ENCODE measurements around the gene PPA1. TPM values are rescaled to one million over a fixed set of nuclear protein-coding genes. Genes with fewer than 3 reads are reported as not detected.
"Not testable (repeated sequence)": the region's sequence is repeated elsewhere in the genome, so short reads cannot be mapped to it uniquely, and the experiment has no call there.

Gene PPA1
- total RNA-seq, 1 experiment from 2014 or later = 182 TPM

DNA sequence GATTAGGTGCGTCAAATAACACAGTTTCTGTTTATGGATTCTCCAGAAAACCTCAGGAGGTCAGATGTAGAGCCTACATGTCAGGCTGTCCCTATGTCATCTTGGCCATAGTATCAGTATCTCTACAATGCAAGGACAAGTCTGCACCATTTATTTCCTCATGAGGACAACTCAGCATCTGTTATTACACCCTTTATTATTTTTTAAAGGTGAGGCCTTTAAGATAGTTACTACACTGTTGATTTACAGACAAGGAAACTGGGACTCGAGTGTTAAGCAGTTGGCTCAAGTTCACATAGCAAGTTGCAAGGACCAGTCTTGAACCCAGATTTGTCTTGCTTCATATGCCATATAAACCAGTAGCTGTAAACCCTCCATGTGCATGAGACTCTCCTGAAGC is 23.2 kb upstream of the PPA1 start:
- no peak for DNase-seq (ENCODE audit: low read depth)
- in situ Hi-C loops (cut with HindIII; ENCODE audit: low pct_unique_long_range_greater_than_20kb, low sequenced_read_pairs) = no loop called here

GRCh38 chr10:70255329-70256299 is 22.4 kb upstream of the PPA1 start:
- no peak for DNase-seq (ENCODE audit: low read depth)

GRCh38 chr10:70254778-70255328 is 21.6 kb upstream of the PPA1 start:
- in situ Hi-C loops (cut with HindIII; ENCODE audit: low pct_unique_long_range_greater_than_20kb, low sequenced_read_pairs) = no loop called here
- DNase-seq (ENCODE audit: low read depth) = no peak

More at GRCh38 chr10:70255329-70256299, 22.4 kb upstream of the PPA1 start:
- in situ Hi-C loops (cut with HindIII; ENCODE audit: low pct_unique_long_range_greater_than_20kb, low sequenced_read_pairs) = no loop called here

GRCh38 chr10:70253878-70254765 is 20.9 kb upstream of the PPA1 start:
- no peak for DNase-seq (ENCODE audit: low read depth)
- in situ Hi-C loops (cut with HindIII; ENCODE audit: low pct_unique_long_range_greater_than_20kb, low sequenced_read_pairs) = no loop called here

- in situ Hi-C loops (cut with HindIII; ENCODE audit: low pct_unique_long_range_greater_than_20kb, low sequenced_read_pairs) = no loop called here
- DNase-seq (ENCODE audit: low read depth) = no peak
Observed at GRCh38 chr10:70250961-70251680, 17.9 kb upstream of the PPA1 start.

DNA sequence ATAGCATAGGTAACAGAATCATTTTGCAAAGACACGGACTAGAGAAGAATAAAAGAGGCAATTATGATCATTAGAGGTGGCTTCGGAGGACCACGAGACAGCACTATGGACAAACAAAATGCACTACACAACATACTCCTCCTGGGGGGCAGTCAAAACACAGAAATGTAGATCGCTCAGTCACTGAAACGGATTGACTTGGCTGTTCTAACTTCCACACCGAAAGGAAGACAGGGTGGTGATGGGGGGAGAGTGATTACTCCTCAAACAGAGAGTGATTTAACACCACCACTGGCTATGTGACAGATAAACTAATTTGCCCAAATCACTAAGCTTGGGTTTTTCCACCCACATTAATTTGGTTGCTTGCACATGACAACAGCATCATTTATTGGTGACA is 14.1 kb upstream of the PPA1 start:
- in situ Hi-C loops (cut with HindIII; ENCODE audit: low pct_unique_long_range_greater_than_20kb, low sequenced_read_pairs) = no loop called here

DNA sequence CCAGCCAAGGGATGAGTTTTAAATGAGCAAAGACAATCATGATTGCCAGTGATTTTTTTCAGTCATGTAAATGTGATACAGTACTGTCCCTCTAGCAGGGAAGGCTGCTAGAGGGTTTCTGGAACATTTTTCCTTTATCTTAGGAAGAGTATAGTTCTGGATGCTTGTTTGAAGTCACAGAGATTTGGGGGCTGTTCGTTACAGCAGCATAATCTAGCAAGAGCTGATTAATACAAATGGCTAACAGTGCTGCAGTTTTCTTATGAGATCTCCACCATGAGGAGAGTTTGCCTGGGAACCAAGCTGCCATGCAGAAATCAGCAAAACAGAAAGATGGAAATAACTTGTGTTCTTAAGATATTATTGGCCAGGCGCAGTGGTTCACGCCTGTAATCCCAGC is 7.9 kb upstream of the PPA1 start:
- in situ Hi-C loops (cut with HindIII; ENCODE audit: low pct_unique_long_range_greater_than_20kb, low sequenced_read_pairs) = no loop called here
- no peak for DNase-seq (ENCODE audit: low read depth)

More for the DNA sequence above, 14.1 kb upstream of the PPA1 start:
- no peak for DNase-seq (ENCODE audit: low read depth)

DNA sequence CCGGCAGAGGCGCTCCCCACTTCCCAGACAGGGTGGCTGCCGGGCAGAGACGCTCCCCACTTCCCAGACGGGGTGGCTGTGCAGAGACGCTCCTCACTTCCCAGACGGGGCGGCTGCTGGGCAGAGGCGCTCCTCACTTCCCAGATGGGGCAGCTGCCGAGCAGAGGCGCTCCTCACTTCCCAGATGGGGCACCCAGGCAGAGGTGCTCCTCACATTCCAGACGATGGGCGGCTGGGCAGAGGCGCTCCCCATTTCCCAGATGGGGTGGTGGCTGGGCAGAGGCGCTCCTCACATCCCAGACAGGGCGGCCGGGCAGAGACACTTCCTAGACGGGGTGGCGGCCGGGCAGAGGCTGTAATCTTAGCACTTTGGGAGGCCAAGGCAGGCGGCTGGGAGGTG is 6.8 kb upstream of the PPA1 start:
- DNase-seq (ENCODE audit: low read depth); in situ Hi-C loops (cut with HindIII; ENCODE audit: low pct_unique_long_range_greater_than_20kb, low sequenced_read_pairs): not testable (repeated sequence)

DNA sequence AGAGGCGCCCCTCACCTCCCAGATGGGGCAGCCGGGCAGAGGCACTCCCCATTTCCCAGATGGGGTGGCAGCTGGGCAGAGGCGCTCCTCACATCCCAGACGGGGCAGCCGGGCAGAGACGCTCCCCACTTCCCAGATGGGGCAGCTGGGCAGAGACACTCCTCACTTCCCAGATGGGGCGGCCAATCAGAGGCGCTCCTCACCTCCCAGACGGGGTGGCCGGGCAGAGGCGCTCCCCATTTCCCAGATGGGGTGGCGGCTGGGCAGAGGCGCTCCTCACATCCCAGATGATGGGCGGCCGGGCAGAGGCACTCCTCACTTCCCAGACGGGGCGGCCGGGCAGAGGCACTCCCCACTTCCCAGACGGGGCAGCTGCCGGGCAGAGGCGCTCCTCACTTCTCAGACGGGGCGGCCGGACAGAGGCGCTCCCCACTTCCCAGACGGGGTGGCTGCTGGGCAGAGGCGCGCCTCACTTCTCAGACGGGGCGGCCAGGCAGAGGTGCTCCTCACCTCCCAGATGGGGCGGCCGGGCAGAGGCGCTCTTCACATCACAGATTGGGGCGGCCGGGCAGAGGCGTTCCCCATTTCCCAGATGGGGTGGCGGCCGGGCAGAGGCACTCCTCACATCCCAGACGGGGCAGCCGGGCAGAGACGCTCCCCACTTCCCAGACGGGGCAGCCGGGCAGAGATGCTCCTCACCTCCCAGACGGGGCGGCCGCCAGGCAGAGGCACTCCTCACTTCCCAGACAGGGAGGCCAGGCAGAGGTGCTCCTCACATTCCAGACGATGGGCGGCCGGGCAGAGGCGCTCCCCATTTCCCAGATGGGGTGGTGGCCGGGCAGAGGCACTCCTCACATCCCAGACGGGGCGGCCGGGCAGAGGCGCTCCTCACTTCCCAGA is 6.1 kb upstream of the PPA1 start:
- DNase-seq (ENCODE audit: low read depth); in situ Hi-C loops (cut with HindIII; ENCODE audit: low pct_unique_long_range_greater_than_20kb, low sequenced_read_pairs): not testable (repeated sequence)

DNA sequence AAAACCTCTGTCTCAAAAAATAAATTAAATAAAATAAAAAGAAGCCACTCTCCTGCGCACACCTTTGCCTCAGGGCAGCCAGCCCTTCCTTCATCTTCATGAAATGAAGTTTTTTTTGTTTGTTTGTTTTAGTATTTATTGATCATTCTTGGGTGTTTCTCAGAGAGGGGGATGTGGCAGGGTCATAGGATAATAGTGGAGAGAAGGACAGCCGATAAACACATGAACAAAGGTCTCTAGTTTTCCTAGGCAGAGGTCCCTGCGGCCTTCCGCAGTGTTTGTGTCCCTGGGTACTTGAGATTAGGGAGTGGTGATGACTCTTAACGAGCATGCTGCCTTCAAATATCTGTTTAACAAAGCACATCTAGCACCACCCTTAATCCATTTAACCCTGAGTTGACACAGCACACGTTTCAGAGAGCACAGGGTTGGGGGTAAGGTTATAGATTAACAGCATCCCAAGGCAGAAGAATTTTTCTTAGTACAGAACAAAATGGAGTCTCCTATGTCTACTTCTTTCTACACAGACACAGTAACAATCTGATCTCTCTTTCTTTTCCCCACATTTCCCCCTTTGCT is 4.8 kb upstream of the PPA1 start:
- in situ Hi-C loops (cut with HindIII; ENCODE audit: low pct_unique_long_range_greater_than_20kb, low sequenced_read_pairs); DNase-seq (ENCODE audit: low read depth): not testable (repeated sequence)

DNA sequence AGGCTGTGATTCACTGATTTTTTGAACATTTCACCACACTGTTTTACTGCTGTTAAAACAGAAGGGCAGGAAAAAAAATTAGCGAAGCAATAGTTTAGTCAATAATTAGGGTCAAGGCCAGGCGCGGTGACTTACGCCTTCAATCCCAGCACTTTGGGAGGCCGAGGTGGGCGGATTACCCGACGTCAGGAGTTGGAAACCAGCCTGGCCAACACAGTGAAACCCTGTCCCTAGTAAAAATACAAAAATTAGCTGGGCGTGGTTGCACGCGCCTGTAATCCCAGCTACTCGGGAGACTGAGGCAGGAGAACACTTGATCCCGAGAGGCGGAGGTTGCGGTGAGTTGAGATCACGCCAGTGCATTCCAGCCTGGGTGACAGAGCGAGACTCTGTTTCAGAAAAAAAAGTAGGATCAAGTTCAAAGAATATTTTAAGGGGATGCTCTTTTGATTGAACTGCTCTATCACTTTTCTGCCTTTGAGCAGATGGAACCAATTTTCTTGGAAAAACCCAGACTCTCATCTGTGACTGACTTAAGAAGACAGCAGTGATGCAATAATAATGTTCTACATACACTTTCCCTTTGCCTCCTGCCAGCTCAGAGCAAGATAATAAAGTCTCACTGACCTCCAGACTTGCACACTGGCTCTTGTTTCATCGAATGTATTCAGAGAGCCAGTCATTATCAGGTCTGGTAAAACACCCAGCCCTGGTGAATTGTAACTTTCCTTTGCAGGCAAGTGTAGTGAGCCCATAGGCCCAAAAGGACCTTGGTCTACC is 1.6 kb upstream of the PPA1 start:
- in situ Hi-C loops (cut with HindIII; ENCODE audit: low pct_unique_long_range_greater_than_20kb, low sequenced_read_pairs) = no loop called here
- DNase-seq (ENCODE audit: low read depth) = no peak

- in situ Hi-C loops (cut with HindIII; ENCODE audit: low pct_unique_long_range_greater_than_20kb, low sequenced_read_pairs) = no loop called here
- no peak for DNase-seq (ENCODE audit: low read depth)
Observed at GRCh38 chr10:70233939-70234300, 691 bp upstream of the PPA1 start.

DNA sequence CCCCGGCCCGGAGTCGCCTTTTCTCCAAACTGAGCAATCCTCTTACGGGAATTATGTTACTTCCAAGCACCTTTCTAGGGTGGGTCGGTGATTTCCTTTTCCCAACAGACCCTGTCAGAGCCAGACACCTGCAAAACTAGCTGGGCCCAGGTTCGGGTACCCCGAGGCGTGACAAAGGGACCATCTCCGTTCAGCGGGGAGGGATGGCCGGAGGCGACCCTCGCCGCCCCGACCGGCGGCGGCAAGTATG is 445 bp downstream of the PPA1 start:
- no peak for DNase-seq (ENCODE audit: low read depth)
- in situ Hi-C loops (cut with HindIII; ENCODE audit: low pct_unique_long_range_greater_than_20kb, low sequenced_read_pairs) = no loop called here

DNA sequence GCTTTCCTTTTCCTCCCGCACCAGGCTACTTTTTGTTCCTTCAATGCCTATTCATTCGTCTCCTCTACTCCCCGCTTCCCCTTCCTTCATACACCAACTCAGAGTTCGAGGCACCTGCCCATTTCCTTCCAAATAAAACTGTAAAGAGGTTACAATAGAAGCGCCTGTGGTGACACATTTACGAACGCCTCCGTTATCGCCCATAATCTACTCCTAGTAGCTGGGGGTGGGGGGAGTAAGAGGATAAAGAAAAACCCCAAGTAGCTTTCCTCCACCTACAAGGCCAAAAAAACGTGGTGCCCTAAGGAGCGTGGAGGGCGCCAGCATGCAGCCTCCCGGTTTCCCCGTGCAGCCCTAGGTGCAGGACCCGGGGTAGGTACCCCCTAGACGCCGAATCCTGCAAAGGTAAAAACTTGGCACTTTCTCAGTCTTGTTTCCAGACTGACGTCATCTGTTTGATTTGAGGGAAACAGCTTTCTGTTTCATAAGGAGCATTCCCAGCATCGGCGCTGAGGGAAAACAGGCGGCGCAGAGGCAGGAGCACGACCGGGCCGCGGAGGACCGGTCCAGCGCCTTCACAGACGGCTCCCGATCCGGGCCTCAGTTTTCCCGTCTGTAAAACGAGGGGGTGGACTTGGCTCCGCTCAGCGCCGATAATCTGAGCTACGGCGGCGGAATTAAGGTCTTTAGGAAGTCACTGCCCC is 922 bp downstream of the PPA1 start:
- in situ Hi-C loops (cut with HindIII; ENCODE audit: low pct_unique_long_range_greater_than_20kb, low sequenced_read_pairs) = no loop called here
- peak; percentile 42 for DNase-seq (ENCODE audit: low read depth)

GRCh38 chr10:70228491-70228890 is 4.7 kb downstream of the PPA1 start:
- DNase-seq (ENCODE audit: low read depth) = no peak
- in situ Hi-C loops (cut with HindIII; ENCODE audit: low pct_unique_long_range_greater_than_20kb, low sequenced_read_pairs) = no loop called here
